Measurements from ENCODE around the gene UBE2E2.

The UBE2E2 gene

DNA sequence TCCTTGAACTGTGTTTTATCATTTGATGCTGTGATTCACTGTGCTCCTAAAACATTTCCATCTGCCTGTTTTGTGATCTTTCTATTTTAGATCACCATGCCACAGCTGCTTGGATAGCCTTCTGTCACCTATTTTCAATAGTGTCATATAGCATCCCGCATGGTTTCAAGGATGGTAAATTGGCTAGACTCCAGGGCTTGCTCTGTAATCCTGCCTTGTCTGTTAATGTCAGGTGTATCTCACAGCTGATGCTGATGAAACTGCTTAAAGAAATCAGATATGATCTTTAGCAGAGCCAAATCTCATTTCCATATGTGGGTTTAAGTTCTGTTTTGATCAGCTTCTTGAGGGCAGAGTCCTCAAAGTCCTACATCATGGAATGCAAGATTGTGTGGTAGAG, 182.2 kb downstream of the UBE2E2 start:
- DNase-seq (ENCODE audit: low read depth) = no peak
- H3K4me3 ChIP-seq (ENCODE audit: low read depth, low read length) = no peak overlapping the region
- TF ChIP-seq, protein P1, sequence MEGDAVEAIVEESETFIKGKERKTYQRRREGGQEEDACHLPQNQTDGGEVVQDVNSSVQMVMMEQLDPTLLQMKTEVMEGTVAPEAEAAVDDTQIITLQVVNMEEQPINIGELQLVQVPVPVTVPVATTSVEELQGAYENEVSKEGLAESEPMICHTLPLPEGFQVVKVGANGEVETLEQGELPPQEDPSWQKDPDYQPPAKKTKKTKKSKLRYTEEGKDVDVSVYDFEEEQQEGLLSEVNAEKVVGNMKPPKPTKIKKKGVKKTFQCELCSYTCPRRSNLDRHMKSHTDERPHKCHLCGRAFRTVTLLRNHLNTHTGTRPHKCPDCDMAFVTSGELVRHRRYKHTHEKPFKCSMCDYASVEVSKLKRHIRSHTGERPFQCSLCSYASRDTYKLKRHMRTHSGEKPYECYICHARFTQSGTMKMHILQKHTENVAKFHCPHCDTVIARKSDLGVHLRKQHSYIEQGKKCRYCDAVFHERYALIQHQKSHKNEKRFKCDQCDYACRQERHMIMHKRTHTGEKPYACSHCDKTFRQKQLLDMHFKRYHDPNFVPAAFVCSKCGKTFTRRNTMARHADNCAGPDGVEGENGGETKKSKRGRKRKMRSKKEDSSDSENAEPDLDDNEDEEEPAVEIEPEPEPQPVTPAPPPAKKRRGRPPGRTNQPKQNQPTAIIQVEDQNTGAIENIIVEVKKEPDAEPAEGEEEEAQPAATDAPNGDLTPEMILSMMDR (IDR thresholded peaks at IDR 0.05; ENCODE audit: insufficient read depth, low read depth, low read length, missing control alignments) = no peak

DNA sequence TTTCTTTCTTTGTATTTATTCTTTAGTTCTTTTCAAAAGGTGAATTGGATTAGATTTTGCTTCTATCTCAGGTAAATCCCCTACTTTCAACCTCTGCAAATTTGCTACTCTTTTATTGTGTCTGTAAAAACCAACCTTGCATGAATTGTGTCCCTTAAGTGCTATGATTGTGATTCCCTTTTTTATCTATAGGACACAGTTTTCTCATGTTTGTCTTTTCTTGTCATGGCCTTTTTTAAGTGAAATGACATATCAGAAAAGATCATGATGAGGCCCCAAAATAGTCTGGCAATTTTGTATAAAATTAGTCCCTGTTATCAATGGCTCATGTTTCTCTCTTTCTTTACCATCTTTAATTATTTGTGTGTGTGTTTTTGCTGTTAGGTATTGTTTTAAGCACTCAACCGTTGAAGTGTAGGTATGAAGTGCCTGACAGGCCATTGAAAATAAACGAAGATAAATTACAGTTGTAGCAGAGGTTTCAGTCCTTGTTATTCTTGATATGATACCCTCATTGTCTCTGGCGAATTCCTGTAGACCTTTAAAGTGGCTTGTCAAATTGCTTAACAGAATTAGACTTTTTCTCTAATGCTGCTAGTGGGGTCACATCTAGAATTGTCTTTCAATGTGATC, 184.3 kb downstream of the UBE2E2 start:
- TF ChIP-seq, protein P1 (IDR thresholded peaks at IDR 0.05; ENCODE audit: insufficient read depth, low read depth, low read length, missing control alignments) = no peak
- no peak overlapping the region for H3K4me3 ChIP-seq (ENCODE audit: low read depth, low read length)
- DNase-seq (ENCODE audit: low read depth) = no peak

DNA sequence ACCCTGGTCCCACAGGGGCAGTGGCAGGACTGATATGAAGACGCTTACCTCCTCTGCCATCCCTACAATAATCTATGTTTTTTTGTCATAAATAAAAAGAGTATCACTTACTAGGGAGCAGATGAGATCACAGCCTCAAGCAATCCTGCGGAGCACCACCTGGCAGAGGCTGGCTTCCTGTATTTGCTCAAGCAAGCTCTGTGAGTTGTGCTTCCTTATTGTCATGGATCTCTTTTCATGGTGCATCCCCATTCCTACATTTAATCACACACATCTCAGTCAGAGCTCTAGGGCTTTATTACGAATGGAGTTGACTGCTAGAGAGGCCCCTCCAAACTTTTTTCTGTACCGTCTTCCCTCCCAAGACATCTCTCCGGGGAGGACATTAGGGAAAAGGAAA, 186.0 kb downstream of the UBE2E2 start:
- no peak overlapping the region for H3K4me3 ChIP-seq (ENCODE audit: low read depth, low read length)
- TF ChIP-seq, protein P1 (IDR thresholded peaks at IDR 0.05; ENCODE audit: insufficient read depth, low read depth, low read length, missing control alignments) = no peak
- no peak for DNase-seq (ENCODE audit: low read depth)

DNA sequence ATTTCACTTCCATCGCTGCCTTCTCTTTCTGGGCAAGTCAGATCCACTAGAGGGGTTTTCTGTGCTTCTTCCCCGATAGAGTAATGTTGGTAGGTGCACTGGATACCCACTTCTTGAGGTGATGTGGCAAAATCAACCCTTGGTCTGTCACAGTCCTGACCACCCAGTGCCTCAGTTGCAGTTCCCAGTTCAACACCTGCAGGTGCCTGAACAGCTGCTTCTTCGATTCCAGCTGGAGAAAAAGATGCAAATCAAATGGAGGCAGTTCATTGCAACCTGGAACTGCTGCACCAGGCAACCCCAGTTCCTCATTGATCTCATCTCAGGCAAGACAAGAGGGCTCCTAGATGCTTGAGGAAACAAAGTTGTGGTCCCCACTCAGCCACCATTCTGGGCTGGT, 186.6 kb downstream of the UBE2E2 start:
- no peak overlapping the region for H3K4me3 ChIP-seq (ENCODE audit: low read depth, low read length)
- TF ChIP-seq, protein P1 (IDR thresholded peaks at IDR 0.05; ENCODE audit: insufficient read depth, low read depth, low read length, missing control alignments) = no peak
- DNase-seq (ENCODE audit: low read depth) = peak; percentile 42

DNA sequence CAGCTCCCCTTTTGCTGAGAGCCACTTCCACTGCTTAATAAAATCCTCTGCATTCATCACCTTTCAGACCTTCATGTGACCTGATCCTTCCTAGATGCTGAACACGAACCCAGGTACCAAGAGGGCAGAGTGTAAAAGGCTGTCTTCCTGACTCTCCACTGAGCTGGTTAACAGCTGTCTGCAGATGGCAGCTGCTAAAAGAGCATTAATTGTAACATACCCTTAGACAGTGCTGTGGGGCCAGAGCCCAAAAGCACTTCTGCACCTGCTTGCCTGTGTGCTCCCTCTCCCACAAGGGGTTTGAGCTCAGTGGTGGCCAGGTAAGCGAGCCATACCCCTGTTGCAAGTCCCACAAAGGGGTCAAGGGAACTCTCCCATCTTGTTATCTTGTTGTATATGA, 187.3 kb downstream of the UBE2E2 start:
- no peak overlapping the region for H3K4me3 ChIP-seq (ENCODE audit: low read depth, low read length)
- TF ChIP-seq, protein P1 (IDR thresholded peaks at IDR 0.05; ENCODE audit: insufficient read depth, low read depth, low read length, missing control alignments) = no peak
- no peak for DNase-seq (ENCODE audit: low read depth)

DNA sequence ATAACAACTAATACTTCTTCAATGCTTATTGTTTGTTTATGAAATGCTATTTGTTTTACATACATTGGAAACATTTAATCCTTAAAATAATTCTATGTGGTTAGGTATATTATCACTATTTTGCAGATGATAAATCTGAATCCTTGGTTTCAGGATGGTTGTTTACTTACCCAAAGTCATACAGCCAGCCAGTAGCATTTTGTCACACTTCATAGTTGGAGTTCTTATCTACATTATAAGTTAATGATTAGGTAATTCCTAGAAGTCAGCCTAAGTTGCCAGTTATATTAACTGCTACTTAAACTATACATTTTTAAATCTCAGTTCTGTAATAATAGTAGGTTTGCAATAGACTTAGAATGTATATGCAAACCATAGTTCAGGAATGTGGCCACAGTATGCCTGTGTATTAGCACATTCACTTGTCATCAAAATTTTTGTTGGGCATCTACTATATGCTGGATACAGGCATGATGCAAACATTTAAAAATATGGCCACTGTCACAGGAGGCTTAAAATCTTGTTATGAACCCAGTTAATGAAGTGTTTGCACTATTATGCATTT, 187.9 kb downstream of the UBE2E2 start:
- no peak for DNase-seq (ENCODE audit: low read depth)
- no peak overlapping the region for H3K4me3 ChIP-seq (ENCODE audit: low read depth, low read length)
- TF ChIP-seq, protein P1 (IDR thresholded peaks at IDR 0.05; ENCODE audit: insufficient read depth, low read depth, low read length, missing control alignments) = no peak

DNA sequence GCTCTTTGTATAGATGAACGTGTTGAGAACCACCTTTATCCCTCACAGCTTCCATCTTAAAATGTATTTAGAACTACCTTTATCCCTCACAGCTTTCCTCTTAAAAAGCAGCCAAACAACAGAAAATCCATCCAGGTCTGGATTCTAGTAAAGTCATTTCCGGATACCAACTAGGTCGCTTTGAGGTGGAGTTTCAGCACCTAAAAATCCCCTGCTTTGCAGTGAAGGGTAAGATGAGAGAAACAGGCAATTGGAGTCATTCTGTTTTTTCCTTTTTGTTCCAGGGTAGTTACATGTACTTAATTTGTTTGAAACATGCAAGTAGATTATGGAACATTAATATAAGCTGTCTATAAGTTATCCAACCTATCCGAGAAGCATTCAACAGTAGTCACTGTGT, 192.0 kb downstream of the UBE2E2 start:
- H3K4me3 ChIP-seq (ENCODE audit: low read depth, low read length) = no peak overlapping the region
- TF ChIP-seq, protein P1 (IDR thresholded peaks at IDR 0.05; ENCODE audit: insufficient read depth, low read depth, low read length, missing control alignments) = no peak
- peak; percentile 56 for DNase-seq (ENCODE audit: low read depth)
